ENCODE measurements around the gene POM121.
"Not testable (repeated sequence)": the region's sequence is repeated elsewhere in the genome, so short reads cannot be mapped to it uniquely, and the experiment has no call there.

DNA sequence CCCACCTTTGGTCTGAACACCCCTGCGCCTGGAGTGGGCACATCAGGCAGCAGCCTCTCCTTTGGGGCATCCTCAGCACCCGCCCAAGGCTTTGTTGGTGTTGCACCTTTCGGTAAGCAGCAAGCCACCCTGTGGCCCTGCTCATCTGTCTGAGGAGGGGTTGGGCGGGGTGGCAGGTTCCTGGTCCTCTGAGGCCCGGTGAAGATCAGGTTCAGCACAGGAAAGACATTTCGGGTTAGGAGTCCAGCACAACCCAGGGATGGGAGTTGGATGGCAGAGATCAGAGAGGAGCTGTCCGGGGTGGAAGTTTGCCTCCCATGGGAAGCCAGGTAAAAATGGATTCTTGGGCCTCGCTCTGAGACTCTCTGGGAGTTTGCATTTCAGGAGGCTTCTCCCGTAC lies 20.7 kb downstream of the POM121 start:
- not testable (repeated sequence) for TF ChIP-seq RARB (CRISPR knock-in tag; IDR thresholded peaks at IDR 0.05); ZNF8 (CRISPR knock-in tag; IDR thresholded peaks at IDR 0.05); PPARA (CRISPR knock-in tag; IDR thresholded peaks at IDR 0.05; ENCODE audit: borderline replicate concordance); CREB5 (CRISPR knock-in tag; IDR thresholded peaks at IDR 0.05; ENCODE audit: low read depth); ZFP3 (CRISPR knock-in tag; IDR thresholded peaks at IDR 0.05)
- TF ChIP-seq, protein P1, sequence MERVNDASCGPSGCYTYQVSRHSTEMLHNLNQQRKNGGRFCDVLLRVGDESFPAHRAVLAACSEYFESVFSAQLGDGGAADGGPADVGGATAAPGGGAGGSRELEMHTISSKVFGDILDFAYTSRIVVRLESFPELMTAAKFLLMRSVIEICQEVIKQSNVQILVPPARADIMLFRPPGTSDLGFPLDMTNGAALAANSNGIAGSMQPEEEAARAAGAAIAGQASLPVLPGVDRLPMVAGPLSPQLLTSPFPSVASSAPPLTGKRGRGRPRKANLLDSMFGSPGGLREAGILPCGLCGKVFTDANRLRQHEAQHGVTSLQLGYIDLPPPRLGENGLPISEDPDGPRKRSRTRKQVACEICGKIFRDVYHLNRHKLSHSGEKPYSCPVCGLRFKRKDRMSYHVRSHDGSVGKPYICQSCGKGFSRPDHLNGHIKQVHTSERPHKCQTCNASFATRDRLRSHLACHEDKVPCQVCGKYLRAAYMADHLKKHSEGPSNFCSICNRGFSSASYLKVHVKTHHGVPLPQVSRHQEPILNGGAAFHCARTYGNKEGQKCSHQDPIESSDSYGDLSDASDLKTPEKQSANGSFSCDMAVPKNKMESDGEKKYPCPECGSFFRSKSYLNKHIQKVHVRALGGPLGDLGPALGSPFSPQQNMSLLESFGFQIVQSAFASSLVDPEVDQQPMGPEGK (CRISPR knock-in tag; IDR thresholded peaks at IDR 0.05; ENCODE audit: borderline replicate concordance): not testable (repeated sequence)

Data from SK-N-SH treated with all-trans-retinoic acid at 6 μM for 48 hours (cell line).